ENCODE data around the gene CMTM6.
"Not testable (repeated sequence)": the region's sequence is repeated elsewhere in the genome, so short reads cannot be mapped to it uniquely, and the experiment has no call there.

CMTM6 gene

GRCh38 chr3:32463415-32463814 is 39.2 kb downstream of the CMTM6 start:
- not testable (repeated sequence) for DNase-seq

- DNase-seq = not testable (repeated sequence)
Measured at GRCh38 chr3:32462191-32462986, 40.3 kb downstream of the CMTM6 start.

GRCh38 chr3:32460817-32461496 is 41.7 kb downstream of the CMTM6 start:
- not testable (repeated sequence) for DNase-seq

- DNase-seq = no peak
Measured at GRCh38 chr3:32460031-32460749, 42.5 kb downstream of the CMTM6 start.

- DNase-seq = no peak
Measured at GRCh38 chr3:32459450-32459849, 43.2 kb downstream of the CMTM6 start.

GRCh38 chr3:32457971-32458471 is 44.6 kb downstream of the CMTM6 start:
- peak; percentile 79 to 86 for DNase-seq

GRCh38 chr3:32456429-32457130 is 46.1 kb downstream of the CMTM6 start:
- DNase-seq = no peak

- no peak for DNase-seq
Measured at GRCh38 chr3:32455609-32456428, 46.8 kb downstream of the CMTM6 start.

GRCh38 chr3:32454731-32455608 is 47.7 kb downstream of the CMTM6 start:
- DNase-seq = no peak

- DNase-seq = no peak
Measured at GRCh38 chr3:32454111-32454510, 48.5 kb downstream of the CMTM6 start.

GRCh38 chr3:32453346-32453745 is 49.3 kb downstream of the CMTM6 start:
- no peak for DNase-seq

GRCh38 chr3:32452009-32452408 is 50.6 kb downstream of the CMTM6 start:
- no peak for DNase-seq

GRCh38 chr3:32450992-32451659 is 51.5 kb downstream of the CMTM6 start:
- DNase-seq = no peak

- no peak for DNase-seq
Measured at GRCh38 chr3:32450426-32450825, 52.2 kb downstream of the CMTM6 start.

GRCh38 chr3:32449691-32450090 is 53.0 kb downstream of the CMTM6 start:
- no peak for DNase-seq

- DNase-seq = no peak
Measured at GRCh38 chr3:32448686-32449474, 53.8 kb downstream of the CMTM6 start.

- no peak for DNase-seq
Measured at GRCh38 chr3:32447865-32448400, 54.7 kb downstream of the CMTM6 start.

- DNase-seq = no peak
Measured at GRCh38 chr3:32443478-32443877, 59.2 kb downstream of the CMTM6 start.

- DNase-seq = no peak
Measured at GRCh38 chr3:32442766-32443165, 59.9 kb downstream of the CMTM6 start.
